Left renal pelvis (tissue), 4 donors: ENCODE measurements around the gene TRAF5. TPM values are rescaled to one million over a fixed set of nuclear protein-coding genes. Genes with fewer than 3 reads are reported as not detected.
"Not testable (repeated sequence)": the region's sequence is repeated elsewhere in the genome, so short reads cannot be mapped to it uniquely, and the experiment has no call there.

Experiments used
- DNase-seq, 4 donors: peaks; one replicate each; pipeline ENCODE4 v3.0.0-alpha.2; 2013; ENCODE audit warnings: low read depth in 4 of 4, low spot score in 3 of 4
- polyA plus RNA-seq, 4 donors: library from polyadenylated mRNA; unstranded; fragments of 120-200 nt; gene quantifications; one replicate each; pipeline ENCODE4 v1.2.1, GENCODE V29; 2013; ENCODE audit not compliant: insufficient read length in 4 of 4

The TRAF5 gene
- polyA plus RNA-seq, 4 donors, result 14.9 to 35.2 (median 21.4) TPM

GRCh38 chr1:211343607-211344006 lies 17.0 kb downstream of the TRAF5 start:
- DNase-seq, result no peak

GRCh38 chr1:211344152-211344618 lies 17.6 kb downstream of the TRAF5 start:
- DNase-seq, result no peak

- DNase-seq, result no peak
Measured at GRCh38 chr1:211345719-211346118, 19.1 kb downstream of the TRAF5 start.

GRCh38 chr1:211347077-211347844 lies 20.6 kb downstream of the TRAF5 start:
- no peak for DNase-seq

GRCh38 chr1:211348547-211348946 lies 21.9 kb downstream of the TRAF5 start:
- DNase-seq, result no peak

- no peak for DNase-seq
Measured at GRCh38 chr1:211349741-211350140, 23.1 kb downstream of the TRAF5 start.

- DNase-seq, result not testable (repeated sequence)
Measured at GRCh38 chr1:211352055-211352454, 25.4 kb downstream of the TRAF5 start.

GRCh38 chr1:211352465-211352864 lies 25.8 kb downstream of the TRAF5 start:
- DNase-seq, result no peak

- DNase-seq, result no peak
Measured at GRCh38 chr1:211352985-211353515, 26.4 kb downstream of the TRAF5 start.

- DNase-seq, result no peak
Measured at GRCh38 chr1:211353562-211354212, 27.1 kb downstream of the TRAF5 start.

- DNase-seq, result no peak
Measured at GRCh38 chr1:211355873-211356272, 29.2 kb downstream of the TRAF5 start.

GRCh38 chr1:211356723-211357407 lies 30.2 kb downstream of the TRAF5 start:
- DNase-seq, result no peak

GRCh38 chr1:211358685-211359084 lies 32.1 kb downstream of the TRAF5 start:
- DNase-seq, result no peak

- no peak for DNase-seq
Measured at GRCh38 chr1:211359876-211360275, 33.2 kb downstream of the TRAF5 start.

- DNase-seq, result no peak
Measured at GRCh38 chr1:211361202-211361601, 34.6 kb downstream of the TRAF5 start.

GRCh38 chr1:211369640-211370039 lies 43.0 kb downstream of the TRAF5 start:
- DNase-seq, result no peak

GRCh38 chr1:211370669-211371068 lies 44.0 kb downstream of the TRAF5 start:
- DNase-seq, result no peak

GRCh38 chr1:211371406-211372105 lies 44.9 kb downstream of the TRAF5 start:
- no peak for DNase-seq

- no peak for DNase-seq
Measured at GRCh38 chr1:211372463-211372862, 45.8 kb downstream of the TRAF5 start.

GRCh38 chr1:211375146-211375818 lies 48.6 kb downstream of the TRAF5 start:
- no peak for DNase-seq
